SK-N-SH treated with all-trans-retinoic acid at 6 μM for 48 hours (cell line): ENCODE measurements around the gene PAK5.

Experiments
- CREB5 ChIP-seq: fragments of 250-450 bp; sonication (Bioruptor Pico); IDR thresholded peaks from 2 replicates; pipeline ENCODE4 v1.5.1; 2020; ENCODE audit warnings: low read depth, mild to moderate bottlenecking, moderate library complexity
- CSDC2 ChIP-seq: fragments of 250-450 bp; sonication (Bioruptor Pico); IDR thresholded peaks from 2 replicates; pipeline ENCODE4 v1.5.0; 2020; ENCODE audit warnings: mild to moderate bottlenecking, moderate library complexity
- PATZ1 ChIP-seq: fragments of 250-450 bp; sonication (Bioruptor Pico); IDR thresholded peaks from 2 replicates; pipeline ENCODE4 v1.8.0; 2020; ENCODE audit warnings: mild to moderate bottlenecking, moderate library complexity, borderline replicate concordance
- POU6F1 ChIP-seq: fragments of 250-450 bp; sonication (Bioruptor Pico); IDR thresholded peaks from 2 replicates; pipeline ENCODE4 v1.8.0; 2021; ENCODE audit warnings: low read depth, mild to moderate bottlenecking, moderate library complexity, borderline replicate concordance
- ZFP3 ChIP-seq: fragments of 250-450 bp; sonication (Bioruptor Pico); IDR thresholded peaks from 2 replicates; pipeline ENCODE4 v1.5.0; 2020; ENCODE audit warnings: mild to moderate bottlenecking, moderate library complexity
- ZNF565 ChIP-seq: fragments of 450-650 bp; formaldehyde crosslinking; conservative IDR thresholded peaks from 2 replicates; pipeline ENCODE4 v1.5.0; 2020; ENCODE audit warnings: low read depth, mild to moderate bottlenecking, moderate library complexity

- TF ChIP-seq ZFP3 (CRISPR knock-in tag) (no peak), CSDC2 (CRISPR knock-in tag) (no peak), ZNF565 (CRISPR knock-in tag) (no peak), POU6F1 (CRISPR knock-in tag) (no peak), CREB5 (CRISPR knock-in tag) (no peak), PATZ1 (CRISPR knock-in tag) (no peak)
These were observed 247.8 kb downstream of the PAK5 start for GRCh38 chr20:9591080-9591479.
